ENCODE data around the gene ENC1. TPM values are rescaled to one million over a fixed set of nuclear protein-coding genes. Genes with fewer than 3 reads are reported as not detected.

Gene ENC1
- total and polyA plus RNA-seq, 2 experiments from 2014 or later, result 0.56 to 6.5 TPM

DNA sequence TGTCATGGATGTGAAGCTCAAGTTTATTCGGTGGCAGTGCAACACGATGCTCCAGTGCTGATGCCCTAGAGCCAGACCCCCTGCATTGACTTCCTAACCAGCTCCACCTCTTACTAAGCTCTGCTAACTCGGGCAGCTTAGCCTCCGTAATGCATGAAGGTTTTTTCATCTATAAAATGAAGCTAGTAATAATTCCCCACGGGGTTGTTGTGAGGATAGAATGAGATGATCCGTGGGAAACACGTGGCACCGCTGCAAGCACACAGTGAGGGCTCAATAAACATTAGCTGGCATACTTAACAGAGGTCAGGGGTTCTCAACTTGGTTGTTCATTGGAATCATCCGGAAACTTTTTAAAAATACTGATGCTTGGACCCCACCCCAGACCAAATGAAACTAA is 6.8 kb downstream of the ENC1 start:
- DNase-seq (ENCODE audit: low read depth in 1 of 2, low spot score in 1 of 2), result no peak
- Histone ChIP-seq H3K36me3 (no peaks in the 10 kb centered on the region), H3K27ac (no peak overlapping the region), H3K4me3 (no peak overlapping the region), H3K9me3 (ENCODE audit: low read depth) (no peaks in the 10 kb centered on the region), H3K27me3 (no peaks in the 10 kb centered on the region), H3K4me1 (ENCODE audit: low read depth) (peaks cover 32% of the 10 kb centered on the region)
- TF ChIP-seq, protein P1, sequence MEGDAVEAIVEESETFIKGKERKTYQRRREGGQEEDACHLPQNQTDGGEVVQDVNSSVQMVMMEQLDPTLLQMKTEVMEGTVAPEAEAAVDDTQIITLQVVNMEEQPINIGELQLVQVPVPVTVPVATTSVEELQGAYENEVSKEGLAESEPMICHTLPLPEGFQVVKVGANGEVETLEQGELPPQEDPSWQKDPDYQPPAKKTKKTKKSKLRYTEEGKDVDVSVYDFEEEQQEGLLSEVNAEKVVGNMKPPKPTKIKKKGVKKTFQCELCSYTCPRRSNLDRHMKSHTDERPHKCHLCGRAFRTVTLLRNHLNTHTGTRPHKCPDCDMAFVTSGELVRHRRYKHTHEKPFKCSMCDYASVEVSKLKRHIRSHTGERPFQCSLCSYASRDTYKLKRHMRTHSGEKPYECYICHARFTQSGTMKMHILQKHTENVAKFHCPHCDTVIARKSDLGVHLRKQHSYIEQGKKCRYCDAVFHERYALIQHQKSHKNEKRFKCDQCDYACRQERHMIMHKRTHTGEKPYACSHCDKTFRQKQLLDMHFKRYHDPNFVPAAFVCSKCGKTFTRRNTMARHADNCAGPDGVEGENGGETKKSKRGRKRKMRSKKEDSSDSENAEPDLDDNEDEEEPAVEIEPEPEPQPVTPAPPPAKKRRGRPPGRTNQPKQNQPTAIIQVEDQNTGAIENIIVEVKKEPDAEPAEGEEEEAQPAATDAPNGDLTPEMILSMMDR (IDR thresholded peaks at IDR 0.05; ENCODE audit: low read depth, low read length), result no peak

DNA sequence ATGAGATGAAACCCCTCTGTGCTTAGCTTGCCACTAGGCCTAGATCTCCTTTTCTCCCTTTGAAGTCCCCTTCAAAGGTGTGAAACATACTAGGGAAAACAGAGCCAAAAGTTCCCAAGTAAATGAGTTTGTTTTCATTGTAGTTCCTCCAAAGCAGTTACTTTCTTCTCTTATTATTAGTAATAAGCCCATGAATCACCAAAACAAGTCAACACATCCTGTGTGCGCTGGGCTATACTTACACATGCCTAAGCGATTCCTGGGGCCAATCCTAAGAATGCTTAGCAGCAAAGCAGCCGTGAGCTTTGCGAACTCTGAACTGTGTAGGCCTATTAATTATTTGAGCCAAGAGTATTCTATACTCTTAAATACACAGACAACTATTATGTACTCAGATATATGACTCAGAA is 7.6 kb downstream of the ENC1 start:
- Histone ChIP-seq H3K4me1 (ENCODE audit: low read depth) (peaks cover 32% of the 10 kb centered on the region), H3K4me3 (no peak overlapping the region), H3K9me3 (ENCODE audit: low read depth) (no peaks in the 10 kb centered on the region), H3K27ac (no peak overlapping the region), H3K36me3 (no peaks in the 10 kb centered on the region), H3K27me3 (no peaks in the 10 kb centered on the region)
- peak in 1 of 2 donors; percentile 66 for DNase-seq (ENCODE audit: low read depth in 1 of 2, low spot score in 1 of 2)
- TF ChIP-seq, protein P1 (IDR thresholded peaks at IDR 0.05; ENCODE audit: low read depth, low read length), result no peak

DNA sequence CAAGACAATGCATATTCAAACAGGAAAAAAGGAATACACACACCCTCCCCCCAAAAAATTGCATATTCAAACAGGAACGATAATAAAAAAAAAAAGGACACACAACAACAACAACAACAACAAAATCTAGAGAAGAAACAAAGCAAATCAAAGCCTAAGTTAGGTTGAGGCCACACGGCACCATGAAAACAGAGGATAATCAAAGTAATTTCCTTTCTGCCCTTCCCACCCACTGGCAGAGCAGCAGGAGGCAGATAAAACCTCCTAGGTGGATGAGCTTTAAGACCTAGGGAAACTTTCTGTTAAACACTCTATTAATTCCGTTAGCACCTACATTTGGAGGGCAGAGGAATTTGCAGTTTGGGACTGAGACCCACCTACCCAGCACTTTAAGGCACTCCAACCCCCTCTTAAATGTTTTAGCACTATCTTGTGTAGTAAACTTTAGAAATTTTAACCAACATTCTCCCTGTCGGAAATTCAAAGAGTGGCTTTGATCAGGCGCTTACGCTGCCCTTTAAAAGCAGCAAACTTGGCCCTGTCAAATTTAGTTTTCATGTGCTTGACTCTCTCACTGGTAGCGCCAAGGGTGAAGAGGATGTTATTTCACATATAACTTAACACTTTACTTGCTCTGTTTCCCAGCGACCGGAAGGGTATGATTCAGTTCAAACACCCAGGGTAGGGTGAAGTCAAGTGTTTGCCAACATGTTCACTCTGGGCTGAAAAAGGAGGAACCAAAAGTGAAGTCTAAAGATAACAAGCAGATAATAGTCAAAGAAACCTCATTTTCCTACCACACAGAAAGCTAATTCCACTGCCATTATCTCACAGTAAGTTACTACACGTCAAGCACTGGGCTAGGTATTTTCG is 9.2 kb downstream of the ENC1 start:
- TF ChIP-seq, protein P1 (IDR thresholded peaks at IDR 0.05; ENCODE audit: low read depth, low read length), result no peak
- no peaks in the 10 kb centered on the region for H3K27me3 ChIP-seq
- H3K9me3 ChIP-seq (ENCODE audit: low read depth), result no peaks in the 10 kb centered on the region
- DNase-seq (ENCODE audit: low read depth in 1 of 2, low spot score in 1 of 2), result peak; percentile 47 to 90
- no peak overlapping the region for H3K4me3 ChIP-seq
- H3K27ac ChIP-seq, result peak overlapping the region; percentile 79
- H3K4me1 ChIP-seq (ENCODE audit: low read depth), result peaks cover 32% of the 10 kb centered on the region
- H3K36me3 ChIP-seq, result no peaks in the 10 kb centered on the region

DNA sequence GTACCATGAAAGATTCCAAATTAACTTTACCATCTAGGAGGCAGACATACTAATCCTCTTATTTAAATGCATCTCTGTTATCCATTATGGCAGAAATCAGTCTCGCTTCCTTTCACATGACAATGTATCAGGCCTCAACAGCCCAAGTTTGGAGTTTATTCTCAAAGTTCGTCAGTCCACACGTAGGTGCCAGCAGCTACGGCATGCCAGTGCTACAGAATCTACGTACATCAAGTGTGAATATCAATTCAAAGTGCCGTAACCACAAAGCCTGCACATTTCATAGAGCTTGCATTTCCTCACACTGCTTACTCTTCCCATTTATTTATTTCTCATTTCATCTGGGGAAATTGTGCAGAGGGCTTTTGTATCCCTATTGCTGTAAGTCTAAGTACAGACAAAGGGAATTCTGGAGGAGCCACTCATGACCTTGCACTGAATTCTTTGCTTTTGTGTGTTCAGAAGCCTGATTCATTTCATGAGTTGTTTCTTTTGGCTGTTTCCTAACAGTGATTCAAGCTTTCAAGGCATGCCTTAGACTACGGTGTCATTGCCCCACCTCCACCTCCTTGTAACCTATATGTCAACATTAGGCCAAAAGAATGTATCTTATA is 10.0 kb downstream of the ENC1 start:
- Histone ChIP-seq H3K27me3 (no peaks in the 10 kb centered on the region), H3K27ac (peak overlapping the region; percentile 49), H3K4me3 (no peak overlapping the region), H3K36me3 (no peaks in the 10 kb centered on the region), H3K9me3 (ENCODE audit: low read depth) (no peaks in the 10 kb centered on the region), H3K4me1 (ENCODE audit: low read depth) (peaks cover 32% of the 10 kb centered on the region)
- peak in 1 of 2 donors; percentile 81 for DNase-seq (ENCODE audit: low read depth in 1 of 2, low spot score in 1 of 2)
- TF ChIP-seq, protein P1 (IDR thresholded peaks at IDR 0.05; ENCODE audit: low read depth, low read length), result no peak

DNA sequence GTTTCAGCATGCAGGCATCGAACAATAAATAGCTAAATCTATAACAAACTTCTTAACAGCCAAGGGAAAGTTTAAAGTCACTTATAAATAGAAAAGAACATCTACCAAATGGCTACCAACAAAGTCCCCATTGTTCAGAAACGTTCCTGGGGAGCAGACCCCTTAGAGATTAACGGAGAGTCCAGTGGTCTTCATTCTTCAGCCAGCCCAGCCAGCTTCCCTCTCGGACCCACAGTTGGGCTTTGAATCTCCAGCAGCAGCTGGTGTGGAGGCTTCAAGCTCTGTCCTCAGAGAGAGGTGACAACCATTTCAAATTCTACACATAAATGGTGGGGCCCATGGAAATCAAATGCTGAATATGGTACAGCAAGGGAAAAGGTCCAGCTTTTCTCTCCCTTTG is 11.2 kb downstream of the ENC1 start:
- H3K27me3 ChIP-seq, result no peaks in the 10 kb centered on the region
- no peak overlapping the region for H3K27ac ChIP-seq
- no peaks in the 10 kb centered on the region for H3K9me3 ChIP-seq (ENCODE audit: low read depth)
- H3K4me3 ChIP-seq, result no peak overlapping the region
- H3K36me3 ChIP-seq, result no peaks in the 10 kb centered on the region
- peak in 1 of 2 donors; percentile 47 for DNase-seq (ENCODE audit: low read depth in 1 of 2, low spot score in 1 of 2)
- H3K4me1 ChIP-seq (ENCODE audit: low read depth), result peaks cover 32% of the 10 kb centered on the region
- TF ChIP-seq, protein P1 (IDR thresholded peaks at IDR 0.05; ENCODE audit: low read depth, low read length), result no peak

Data from cardiac muscle cell (in vitro differentiated cells and primary cell).